GM08714 (cell line): ENCODE measurements around the gene TNFRSF1A.

ENCODE experiments used
- H3K4me3 ChIP-seq: fragments of 200-500 bp; sonication (Bioruptor generic); 2 replicates; pipeline ENCODE4 v1.5.1; 2014; ENCODE audit warnings: mild to moderate bottlenecking, low read length, inconsistent platforms
- ZNF274 ChIP-seq: IDR thresholded peaks from 2 replicates; pipeline ENCODE4 v1.6.1; 2012; ENCODE audit warnings: mild to moderate bottlenecking, low read depth, low read length

The TNFRSF1A gene

GRCh38 chr12:6341417-6342139 is at the start of gene TNFRSF1A:
Gene TNFRSF1A, minus strand, starts transcription at chr12:6342076. Its CDS starts 262 bp downstream, at chr12:6341814.
- H3K4me3 ChIP-seq, result peak within 1 kb of the TSS; percentile 79
- TF ChIP-seq ZNF274, result no peak

DNA sequence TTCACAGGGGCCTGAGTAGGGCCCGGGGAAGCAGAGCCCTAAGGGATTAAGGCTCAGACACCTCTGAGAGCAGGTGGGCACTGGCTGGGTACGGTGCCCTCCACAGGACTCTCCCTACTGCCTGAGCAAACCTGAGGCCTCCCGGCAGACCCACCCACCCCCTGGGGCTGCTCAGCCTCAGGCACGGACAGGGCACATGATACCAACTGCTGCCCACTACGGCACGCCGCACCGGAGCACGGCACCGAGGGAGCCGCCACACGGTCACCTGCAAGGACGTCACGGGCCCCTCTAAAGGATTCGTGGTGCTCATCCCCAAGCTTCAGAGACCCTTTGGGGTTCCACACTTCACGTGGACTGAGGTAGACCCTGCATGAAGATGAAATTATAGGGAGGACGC is 49.1 kb upstream of the TNFRSF1A start:
- TF ChIP-seq ZNF274, result no peak
- H3K4me3 ChIP-seq, result no peak overlapping the region

GRCh38 chr12:6390084-6390799 is 48.4 kb upstream of the TNFRSF1A start:
- no peak for TF ChIP-seq ZNF274

GRCh38 chr12:6387541-6387940 is 45.7 kb upstream of the TNFRSF1A start:
- no peak for TF ChIP-seq ZNF274

More at GRCh38 chr12:6390084-6390799, 48.4 kb upstream of the TNFRSF1A start:
- H3K4me3 ChIP-seq, result no peak overlapping the region

GRCh38 chr12:6386491-6386890 is 44.6 kb upstream of the TNFRSF1A start:
- TF ChIP-seq ZNF274, result no peak
- no peak overlapping the region for H3K4me3 ChIP-seq

More at GRCh38 chr12:6387541-6387940, 45.7 kb upstream of the TNFRSF1A start:
- no peak overlapping the region for H3K4me3 ChIP-seq

GRCh38 chr12:6386038-6386437 is 44.2 kb upstream of the TNFRSF1A start:
- no peak for TF ChIP-seq ZNF274
- H3K4me3 ChIP-seq, result no peak overlapping the region

DNA sequence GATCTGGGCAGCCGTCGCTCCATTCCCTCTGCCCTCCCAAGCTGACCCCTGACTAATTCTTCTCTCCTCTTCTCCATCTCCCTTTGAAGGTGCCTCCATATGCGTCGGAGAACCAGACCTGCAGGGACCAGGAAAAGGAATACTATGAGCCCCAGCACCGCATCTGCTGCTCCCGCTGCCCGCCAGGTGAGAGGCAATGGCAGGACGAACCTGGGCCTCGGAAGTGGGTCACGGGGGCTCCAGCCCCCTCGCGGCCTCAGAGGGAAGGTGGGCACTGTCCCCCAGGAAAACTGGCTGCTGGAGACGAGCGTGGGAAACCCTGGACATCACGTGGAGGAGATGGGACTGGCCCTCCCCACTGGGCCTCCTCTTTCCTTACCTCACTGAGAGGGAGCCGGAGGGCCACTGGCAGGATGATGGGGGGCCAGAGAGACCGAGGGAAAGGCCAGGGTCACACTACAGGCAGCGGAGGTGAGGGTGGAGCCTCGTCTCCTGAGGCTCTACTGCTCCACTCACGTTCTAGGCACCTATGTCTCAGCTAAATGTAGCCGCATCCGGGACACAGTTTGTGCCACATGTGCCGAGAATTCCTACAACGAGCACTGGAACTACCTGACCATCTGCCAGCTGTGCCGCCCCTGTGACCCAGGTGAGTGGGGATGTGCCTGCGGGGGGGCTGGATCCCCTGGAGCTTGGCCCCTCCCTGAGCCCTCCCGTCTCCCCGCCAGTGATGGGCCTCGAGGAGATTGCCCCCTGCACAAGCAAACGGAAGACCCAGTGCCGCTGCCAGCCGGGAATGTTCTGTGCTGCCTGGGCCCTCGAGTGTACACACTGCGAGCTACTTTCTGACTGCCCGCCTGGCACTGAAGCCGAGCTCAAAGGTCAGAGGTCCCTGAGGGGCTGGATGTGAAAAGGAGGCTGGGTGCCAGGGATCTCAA is 42.9 kb upstream of the TNFRSF1A start:
- no peak overlapping the region for H3K4me3 ChIP-seq

GRCh38 chr12:6383572-6384498 is 42.0 kb upstream of the TNFRSF1A start, which contains the start of gene LTBR:
Gene LTBR, plus strand, starts transcription at chr12:6384162. Its CDS starts 197 bp downstream, at chr12:6384359.
- TF ChIP-seq ZNF274, result no peak
- H3K4me3 ChIP-seq, result no peak within 1 kb of the TSS

More for the DNA sequence above, 42.9 kb upstream of the TNFRSF1A start:
- TF ChIP-seq ZNF274, result no peak

DNA sequence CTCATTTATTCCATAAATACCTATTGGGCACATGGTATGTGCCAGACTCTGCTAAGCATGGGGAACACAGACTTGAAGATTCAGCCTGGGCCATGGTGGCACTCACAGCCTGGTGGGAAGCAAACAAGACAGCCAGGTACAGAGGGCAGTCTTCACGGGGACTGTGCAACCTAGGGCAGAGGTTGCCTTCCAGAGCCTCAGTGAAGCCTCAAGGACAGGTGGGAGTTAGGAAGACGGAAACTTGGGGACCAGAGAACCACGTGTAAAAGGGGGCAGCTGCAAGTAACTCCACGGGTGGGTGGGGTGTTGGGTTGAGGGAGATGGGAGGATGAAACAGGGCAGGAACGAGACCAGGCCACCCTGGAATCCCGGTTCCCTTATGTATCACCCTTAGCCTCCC is 41.1 kb upstream of the TNFRSF1A start:
- H3K4me3 ChIP-seq, result no peak overlapping the region
- no peak for TF ChIP-seq ZNF274

DNA sequence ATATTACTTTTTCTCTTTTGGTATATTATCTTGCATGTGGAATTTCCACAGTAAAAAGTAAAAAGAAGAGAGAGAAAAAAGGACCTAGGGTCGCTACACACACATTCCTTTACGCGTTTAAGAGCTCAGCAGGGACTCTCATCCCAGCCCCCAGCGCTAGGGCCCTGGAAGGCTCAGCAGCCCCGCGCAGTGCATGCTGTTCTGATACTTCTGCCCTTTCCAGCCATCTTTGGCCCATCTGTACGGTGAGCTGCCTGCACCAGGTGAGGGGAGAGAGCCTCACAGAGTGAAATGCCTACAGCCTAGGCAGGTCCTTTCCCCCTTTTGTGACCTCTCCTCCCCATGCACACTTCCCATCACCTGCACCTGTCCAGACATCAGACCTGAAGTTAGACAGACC is 40.5 kb upstream of the TNFRSF1A start:
- TF ChIP-seq ZNF274, result no peak

DNA sequence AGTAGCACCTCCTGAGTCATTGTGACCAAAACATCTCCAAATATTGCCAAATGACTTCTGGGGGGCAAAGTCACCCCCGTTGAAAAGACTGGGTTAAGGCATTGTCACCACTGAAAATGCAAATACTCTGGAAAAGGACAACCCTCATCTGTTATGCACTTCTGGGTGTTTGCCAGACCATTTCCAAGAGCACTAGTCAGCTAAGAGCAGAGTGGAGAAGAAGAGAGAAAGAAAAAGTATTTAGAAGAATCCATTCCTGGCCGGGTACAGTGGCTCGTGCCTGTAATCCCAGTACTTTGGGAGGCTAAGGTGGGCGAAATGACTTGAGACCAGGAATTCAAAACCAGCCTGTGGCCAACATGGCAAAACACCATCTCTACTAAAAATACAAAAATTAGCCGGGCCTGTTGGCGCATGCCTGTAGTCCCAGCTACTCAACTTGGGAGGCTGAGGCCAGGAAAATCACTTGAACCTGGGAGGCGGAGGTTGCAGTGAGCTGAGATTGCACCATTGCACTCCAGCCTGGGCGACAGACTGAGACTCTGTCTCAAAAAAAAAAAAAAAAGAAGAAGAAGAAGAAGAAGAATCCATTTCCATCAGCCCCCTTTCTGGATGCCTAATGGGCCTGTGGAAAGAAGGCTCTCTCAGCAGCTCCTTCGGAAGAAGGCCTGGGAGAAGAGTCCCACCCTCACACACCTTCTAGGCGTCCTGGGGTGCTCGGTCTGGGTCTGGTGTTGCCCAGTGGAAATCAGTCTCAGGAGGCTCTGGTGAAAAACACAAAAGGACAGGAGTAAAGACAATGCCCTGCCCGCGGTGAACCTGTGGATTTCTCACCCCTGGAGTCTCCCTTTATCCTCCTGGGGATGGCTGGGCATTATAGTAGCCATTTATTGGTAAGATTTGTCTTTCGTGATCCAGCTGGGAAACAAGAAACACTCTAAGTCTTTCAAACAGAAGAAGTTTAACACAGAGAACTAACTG is 38.6 kb upstream of the TNFRSF1A start:
- TF ChIP-seq ZNF274, result no peak
- no peak overlapping the region for H3K4me3 ChIP-seq

More for the DNA sequence above, 40.5 kb upstream of the TNFRSF1A start:
- no peak overlapping the region for H3K4me3 ChIP-seq
